ENCODE measurements around the gene PIM2. TPM values are rescaled to one million over a fixed set of nuclear protein-coding genes. Genes with fewer than 3 reads are reported as not detected.

The PIM2 gene
- total and polyA plus RNA-seq, 2 of the 13 experiments (the other 11 are each of a cell fraction or from before 2014, with no cell fraction given): 14.4 to 15.8 TPM

DNA sequence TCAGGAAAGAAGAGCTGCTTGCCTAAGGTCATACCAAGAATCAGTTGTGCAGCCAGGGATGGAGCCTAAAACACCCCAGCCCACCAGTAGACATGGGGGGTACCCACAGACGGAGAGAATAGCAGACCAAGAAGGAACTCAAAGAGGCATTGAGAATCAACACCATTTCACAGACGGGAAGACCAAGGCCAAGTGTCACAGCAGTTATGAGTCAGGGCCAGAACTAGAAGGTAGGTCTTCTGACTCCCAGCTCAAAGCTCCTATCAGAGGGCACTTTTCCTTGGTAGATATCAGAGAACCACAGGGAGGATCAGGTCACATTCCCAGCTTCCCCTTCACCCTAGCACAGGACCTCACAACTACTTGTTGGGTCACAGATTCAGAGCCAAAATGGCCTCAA, 24.1 kb upstream of the PIM2 start:
- intact Hi-C loops (cut with micrococcal nuclease; ENCODE audit: unreplicated experiment): no loop called here
- H3K27me3 ChIP-seq (ENCODE audit: control insufficient read depth in 1 of 2, insufficient read depth in 2 of 2, low read length in 2 of 2): no peaks in the 10 kb centered on the region
- H3K27ac ChIP-seq (ENCODE audit: extremely low read length, insufficient read depth, low read length): no peak overlapping the region
- no peak overlapping the region for H3K4me2 ChIP-seq (ENCODE audit: low read depth, low read length)
- DNase-seq (ENCODE audit: low spot score): no peak
- peaks cover 25% of the 10 kb centered on the region for H3K79me2 ChIP-seq (ENCODE audit: insufficient read depth, low read length)
- H3K36me3 ChIP-seq (replicated peaks in 1 of 2; ENCODE audit: control insufficient read depth in 1 of 2, insufficient read depth in 2 of 2, low read length in 2 of 2): peaks cover 3 to 14% of the 10 kb centered on the region in 2 experiments; a peak in 3 of 5 replicates
- H4K20me1 ChIP-seq (ENCODE audit: insufficient read depth, low read length): peaks cover 4% of the 10 kb centered on the region; the same call in 1 of the 2 replicates
- no peak for ATAC-seq
- BruUV-seq (replicated peaks): no TSS peak
- peaks cover 29% of the 10 kb centered on the region for H3K4me1 ChIP-seq (ENCODE audit: insufficient read depth, low read length)
- 100% methylated on average over 1 of the region's 2 CpGs for WGBS (ENCODE audit: low lambda C conversion rate)
- FAIRE-seq: no peak
- TF ChIP-seq NFE2 (CRISPR knock-in tag; IDR thresholded peaks at IDR 0.05) (no peak), TP53 (CRISPR knock-in tag; conservative IDR thresholded peaks at IDR 0.05) (no peak)
- ChIA-PET CTCF (ENCODE audit: low intra/inter-chr PET ratio, low total read pairs) (no interaction called here), POLR2A (interaction anchor here (1.0 kb wide), 1 partner anchor 230 kb away, joined by 3 read pairs; no protein-coding TSS in a partner anchor)
- no peak overlapping the region for H3K9ac ChIP-seq (ENCODE audit: insufficient read depth, low read depth, low read length)
- H3K4me3 ChIP-seq (replicated peaks in 1 of 3; ENCODE audit: insufficient read depth in 1 of 3, low read depth in 2 of 3, low read length in 3 of 3): no peak overlapping the region
- in situ Hi-C loops (cut with HindIII; ENCODE audit: extremely low pct_ligation_motif_present, low pct_unique_long_range_greater_than_20kb): no loop called here
- H2AFZ ChIP-seq (ENCODE audit: low read length): no peak overlapping the region
- H3K9me3 ChIP-seq (ENCODE audit: low read length): no peaks in the 10 kb centered on the region

DNA sequence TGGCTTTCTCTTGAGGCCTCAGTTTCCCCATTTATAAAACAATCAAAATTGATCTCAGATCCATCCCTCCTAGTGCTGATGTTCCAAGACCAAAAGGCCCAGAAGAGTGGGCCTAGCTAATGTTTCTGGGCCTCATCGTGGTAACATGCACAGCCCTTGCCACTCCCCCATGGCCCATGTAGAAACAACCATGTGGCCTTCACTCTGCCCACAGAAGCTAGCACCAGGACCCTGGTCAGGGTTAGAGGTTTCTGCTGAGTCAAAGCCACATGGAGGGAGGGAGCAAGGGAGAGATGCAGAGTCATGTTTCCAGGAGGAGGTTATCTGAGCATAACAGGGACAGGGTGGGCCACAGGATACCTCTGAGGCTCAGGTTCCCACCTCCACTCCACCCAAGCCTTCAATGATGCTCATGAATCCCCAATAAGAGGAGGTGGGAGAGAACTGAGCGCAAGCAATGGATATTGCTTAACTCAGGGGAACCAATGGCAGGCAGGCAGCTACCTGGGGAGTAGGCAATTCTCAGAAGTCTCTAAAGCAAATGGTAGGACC, 21.7 kb upstream of the PIM2 start:
- H3K9ac ChIP-seq (ENCODE audit: insufficient read depth, low read depth, low read length): no peak overlapping the region
- H3K4me2 ChIP-seq (ENCODE audit: low read depth, low read length): no peak overlapping the region
- ChIA-PET POLR2A (interaction anchor here (1.0 kb wide), 1 partner anchor 139 kb away, joined by 3 read pairs; the partner anchor contains the start of gene HDAC6), CTCF (ENCODE audit: low intra/inter-chr PET ratio, low total read pairs) (no interaction called here)
- H2AFZ ChIP-seq (ENCODE audit: low read length): no peak overlapping the region
- TF ChIP-seq MAFG (CRISPR knock-in tag; IDR thresholded peaks at IDR 0.05): 0 out of 2 replicates have a peak, but pooled peaks have one; percentile 38
- no peak for TF ChIP-seq ZNF235 (CRISPR knock-in tag; IDR thresholded peaks at IDR 0.05; ENCODE audit: borderline replicate concordance)
- no peak for TF ChIP-seq ZFP36L2 (CRISPR knock-in tag; IDR thresholded peaks at IDR 0.05)
- no peak for TF ChIP-seq FOXJ3 (CRISPR knock-in tag; IDR thresholded peaks at IDR 0.05; ENCODE audit: borderline replicate concordance)
- DNase-seq (ENCODE audit: low spot score): no peak
- peaks cover 3 to 14% of the 10 kb centered on the region in 2 experiments; a peak in 3 of 5 replicates for H3K36me3 ChIP-seq (replicated peaks in 1 of 2; ENCODE audit: control insufficient read depth in 1 of 2, insufficient read depth in 2 of 2, low read length in 2 of 2)
- in situ Hi-C loops (cut with HindIII; ENCODE audit: extremely low pct_ligation_motif_present, low pct_unique_long_range_greater_than_20kb): no loop called here
- peaks cover 1% of the 10 kb centered on the region; the same call in 1 of the 2 replicates for H4K20me1 ChIP-seq (ENCODE audit: insufficient read depth, low read length)
- H3K4me3 ChIP-seq (replicated peaks in 1 of 3; ENCODE audit: insufficient read depth in 1 of 3, low read depth in 2 of 3, low read length in 3 of 3): no peak overlapping the region
- 100% methylated on average over 1 of the region's 2 CpGs for WGBS (ENCODE audit: low lambda C conversion rate)
- FAIRE-seq: no peak
- intact Hi-C loops (cut with micrococcal nuclease; ENCODE audit: unreplicated experiment): no loop called here
- H3K27me3 ChIP-seq (ENCODE audit: control insufficient read depth in 1 of 2, insufficient read depth in 2 of 2, low read length in 2 of 2): no peaks in the 10 kb centered on the region
- BruUV-seq (replicated peaks): no TSS peak
- ATAC-seq: no peak
- H3K79me2 ChIP-seq (ENCODE audit: insufficient read depth, low read length): peaks cover 28% of the 10 kb centered on the region
- H3K4me1 ChIP-seq (ENCODE audit: insufficient read depth, low read length): peaks cover 29% of the 10 kb centered on the region
- H3K9me3 ChIP-seq (ENCODE audit: low read length): no peaks in the 10 kb centered on the region
- peak overlapping the region; percentile 88 for H3K27ac ChIP-seq (ENCODE audit: extremely low read length, insufficient read depth, low read length)

Measured in HepG2 (cell line).